SU-DHL-6 (cell line): ENCODE measurements around the gene STK32B.

Experiments used
- CTCF ChIP-seq: fragments of 200-600 bp; sonication (generic); IDR thresholded peaks from one replicate; pipeline ENCODE4 v1.5.1; 2017; ENCODE audit warnings: antibody characterized with exemption, mild to moderate bottlenecking, low read length, moderate library complexity; ENCODE audit not compliant: insufficient read depth, poor library complexity, severe bottlenecking
- EZH2phosphoT487 ChIP-seq: fragments of 200-600 bp; sonication (generic), shearing (Covaris generic); conservative IDR thresholded peaks from 2 replicates; pipeline ENCODE4 v1.6.1; 2018; ENCODE audit warnings: mild to moderate bottlenecking, antibody characterized with exemption, low read length, moderate library complexity, mixed read lengths

GRCh38 chr4:5188130-5188529 lies 136.8 kb downstream of the STK32B start:
- TF ChIP-seq CTCF (no peak), EZH2phosphoT487 (no peak)
